Measurements from ENCODE around the gene C21orf58.

C21orf58 gene

DNA sequence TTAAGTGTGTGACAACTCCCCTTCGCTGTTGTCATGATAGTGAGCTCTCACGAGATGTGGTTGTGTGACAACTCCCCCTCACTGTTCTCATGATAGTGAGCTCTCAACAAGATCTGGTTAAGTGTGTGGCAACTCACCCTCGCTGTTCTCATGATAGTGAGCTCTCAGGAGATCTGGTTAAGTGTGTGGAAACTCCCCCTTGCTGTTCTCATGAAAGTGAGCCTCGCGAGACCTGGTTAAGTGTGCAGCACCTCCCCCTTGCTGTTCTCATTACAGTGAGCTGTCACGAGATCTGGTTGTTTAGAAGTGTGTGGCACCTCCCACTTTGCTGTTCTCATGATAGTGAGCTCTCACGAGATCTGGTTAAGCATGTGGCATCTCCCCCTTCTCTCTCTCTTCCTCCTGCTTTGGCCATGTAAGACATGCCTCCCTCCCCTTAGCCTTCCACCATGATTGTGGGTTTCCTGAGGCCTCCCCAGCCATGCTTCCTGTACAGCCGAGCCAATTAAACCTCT is 70.0 kb downstream of the C21orf58 start:
- DNase-seq (ENCODE audit: low spot score) = peak; percentile 65
- TF ChIP-seq, protein P1, sequence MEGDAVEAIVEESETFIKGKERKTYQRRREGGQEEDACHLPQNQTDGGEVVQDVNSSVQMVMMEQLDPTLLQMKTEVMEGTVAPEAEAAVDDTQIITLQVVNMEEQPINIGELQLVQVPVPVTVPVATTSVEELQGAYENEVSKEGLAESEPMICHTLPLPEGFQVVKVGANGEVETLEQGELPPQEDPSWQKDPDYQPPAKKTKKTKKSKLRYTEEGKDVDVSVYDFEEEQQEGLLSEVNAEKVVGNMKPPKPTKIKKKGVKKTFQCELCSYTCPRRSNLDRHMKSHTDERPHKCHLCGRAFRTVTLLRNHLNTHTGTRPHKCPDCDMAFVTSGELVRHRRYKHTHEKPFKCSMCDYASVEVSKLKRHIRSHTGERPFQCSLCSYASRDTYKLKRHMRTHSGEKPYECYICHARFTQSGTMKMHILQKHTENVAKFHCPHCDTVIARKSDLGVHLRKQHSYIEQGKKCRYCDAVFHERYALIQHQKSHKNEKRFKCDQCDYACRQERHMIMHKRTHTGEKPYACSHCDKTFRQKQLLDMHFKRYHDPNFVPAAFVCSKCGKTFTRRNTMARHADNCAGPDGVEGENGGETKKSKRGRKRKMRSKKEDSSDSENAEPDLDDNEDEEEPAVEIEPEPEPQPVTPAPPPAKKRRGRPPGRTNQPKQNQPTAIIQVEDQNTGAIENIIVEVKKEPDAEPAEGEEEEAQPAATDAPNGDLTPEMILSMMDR (IDR thresholded peaks at IDR 0.05; ENCODE audit: extremely low read depth, missing control alignments) = no peak

DNA sequence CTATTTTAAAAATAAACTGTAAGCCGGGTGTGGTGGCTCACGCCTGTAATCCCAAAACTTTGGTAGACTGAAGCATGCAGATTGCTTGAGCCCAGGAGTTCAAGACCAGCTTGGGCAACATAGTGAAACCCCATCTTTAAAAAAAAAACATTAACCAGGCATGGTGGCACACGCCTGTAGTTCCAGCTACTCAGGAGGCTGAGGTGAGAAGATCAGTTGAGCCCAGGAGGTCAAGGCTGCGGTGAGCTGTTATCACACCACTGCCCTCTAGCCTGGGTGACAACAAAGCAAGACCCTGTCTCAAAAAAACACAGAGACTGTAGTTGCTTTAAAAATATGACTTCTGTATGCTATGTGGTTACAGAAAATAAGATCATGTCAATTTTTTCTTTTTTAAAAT is 70.8 kb downstream of the C21orf58 start:
- TF ChIP-seq, protein P1 (IDR thresholded peaks at IDR 0.05; ENCODE audit: extremely low read depth, missing control alignments) = no peak
- DNase-seq (ENCODE audit: low spot score) = no peak
